ENCODE data around the gene NIT1. TPM values are rescaled to one million over a fixed set of nuclear protein-coding genes. Genes with fewer than 3 reads are reported as not detected.
A peak's percentile ranks its signal among the peaks of the same experiment; 100 is the strongest.

NIT1 gene
- total RNA-seq, 1 donor from 2014 or later: 34.2 TPM

- H3K4me3 ChIP-seq (ENCODE audit: low read depth, low read length): no peak overlapping the region
- no peak for TF ChIP-seq CTCF (conservative IDR thresholded peaks at IDR 0.05; ENCODE audit: low read depth, low read length)
- DNase-seq (ENCODE audit: low read depth): no peak
Measured at GRCh38 chr1:161161652-161162051, 43.7 kb downstream of the NIT1 start.

- H3K4me3 ChIP-seq (ENCODE audit: low read depth, low read length): no peak overlapping the region
- TF ChIP-seq CTCF (conservative IDR thresholded peaks at IDR 0.05; ENCODE audit: low read depth, low read length): no peak
- DNase-seq (ENCODE audit: low read depth): no peak
Measured at GRCh38 chr1:161162052-161162451, 44.1 kb downstream of the NIT1 start.

GRCh38 chr1:161162806-161163205 is 44.9 kb downstream of the NIT1 start:
- no peak for TF ChIP-seq CTCF (conservative IDR thresholded peaks at IDR 0.05; ENCODE audit: low read depth, low read length)
- DNase-seq (ENCODE audit: low read depth): no peak
- H3K4me3 ChIP-seq (ENCODE audit: low read depth, low read length): no peak overlapping the region

- no peak for TF ChIP-seq CTCF (conservative IDR thresholded peaks at IDR 0.05; ENCODE audit: low read depth, low read length)
- no peak overlapping the region for H3K4me3 ChIP-seq (ENCODE audit: low read depth, low read length)
- no peak for DNase-seq (ENCODE audit: low read depth)
Measured at GRCh38 chr1:161163793-161164192, 45.9 kb downstream of the NIT1 start.

GRCh38 chr1:161164901-161165610 is 47.2 kb downstream of the NIT1 start:
- TF ChIP-seq CTCF (conservative IDR thresholded peaks at IDR 0.05; ENCODE audit: low read depth, low read length): no peak
- peak overlapping the region; percentile 74 for H3K4me3 ChIP-seq (ENCODE audit: low read depth, low read length)
- DNase-seq (ENCODE audit: low read depth): no peak

GRCh38 chr1:161165742-161166668 is 48.1 kb downstream of the NIT1 start, which contains the start of gene PPOX:
PPOX (plus strand) TSS chr1:161166426; CDS start chr1:161166848, 422 bp downstream.
- TF ChIP-seq CTCF (conservative IDR thresholded peaks at IDR 0.05; ENCODE audit: low read depth, low read length): peak; percentile 63
- peak within 1 kb of the TSS; percentile 74 for H3K4me3 ChIP-seq (ENCODE audit: low read depth, low read length)
- DNase-seq (ENCODE audit: low read depth): peak; percentile 92

All from epithelial cell of proximal tubule (primary cell).